Stimulated activated CD4-positive, alpha-beta T cell treated with anti-CD3 and anti-CD28 coated beads, TNF-alpha, amount 100 ng/mL, for 4 hours (primary cell): ENCODE measurements around the gene CMC4.
A peak's percentile ranks its signal among the peaks of the same experiment; 100 is the strongest.

Experiments
- DNase-seq, 3 experiments: peaks; one replicate each; pipeline ENCODE4 v3.0.0-alpha.2; 2020; ENCODE audit warnings: low read depth in 3 of 3

The CMC4 gene

DNA sequence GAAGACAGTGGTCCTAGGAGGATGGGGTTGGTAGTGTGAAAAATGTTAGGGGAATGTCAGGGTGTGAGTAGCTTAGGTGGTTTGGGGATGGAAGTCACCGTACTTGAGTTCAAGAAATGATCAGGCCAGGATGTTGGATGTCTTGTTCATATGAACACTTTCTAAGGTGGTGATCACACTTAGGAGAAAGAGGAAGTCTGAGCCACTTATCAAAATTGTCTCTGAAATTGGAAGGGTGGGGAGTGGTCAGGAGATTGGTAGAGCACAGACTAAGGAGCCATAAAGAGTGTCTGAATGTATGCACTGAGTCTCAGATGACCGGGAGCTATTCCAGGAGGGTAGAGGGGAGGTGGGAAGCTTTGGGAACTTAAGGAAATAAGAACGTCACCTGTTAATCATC, 17.3 kb downstream of the CMC4 start:
- DNase-seq, result no peak

DNA sequence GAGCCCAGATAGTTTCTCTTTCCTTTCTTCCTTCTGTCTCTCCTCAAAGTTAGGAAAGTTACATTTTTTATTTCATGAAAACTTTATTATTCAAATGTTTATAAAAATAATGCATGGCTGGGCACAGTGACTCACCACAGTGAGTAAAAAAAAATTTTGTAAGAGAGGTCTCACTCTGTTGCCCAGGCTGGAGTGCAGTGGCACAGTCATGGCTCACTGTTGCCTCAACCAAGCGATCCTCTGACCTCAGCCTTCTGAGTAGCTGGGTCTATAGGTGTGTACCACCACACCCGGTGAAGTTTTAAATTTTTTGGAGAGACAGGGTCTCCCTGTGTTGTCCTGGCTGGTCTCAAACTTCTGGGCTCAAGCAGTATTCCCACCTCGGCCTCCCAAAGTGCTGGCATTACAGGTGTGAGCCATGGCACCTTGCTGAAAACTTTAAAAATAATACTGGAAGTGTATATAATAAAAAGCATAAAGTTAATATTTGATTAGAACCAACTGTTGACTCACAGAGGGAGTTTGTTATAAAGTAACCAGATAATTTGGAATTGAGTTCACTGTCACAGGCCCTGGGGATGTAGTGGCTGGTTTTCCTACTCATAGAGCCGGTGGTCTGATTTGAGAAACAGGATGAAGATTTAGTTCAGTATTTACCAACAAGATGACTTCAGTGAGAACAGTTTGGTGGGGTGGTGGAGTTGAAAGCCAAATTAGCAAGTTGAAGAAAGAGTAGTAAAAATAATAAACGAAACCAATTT, 18.0 kb downstream of the CMC4 start:
- DNase-seq, result no peak

DNA sequence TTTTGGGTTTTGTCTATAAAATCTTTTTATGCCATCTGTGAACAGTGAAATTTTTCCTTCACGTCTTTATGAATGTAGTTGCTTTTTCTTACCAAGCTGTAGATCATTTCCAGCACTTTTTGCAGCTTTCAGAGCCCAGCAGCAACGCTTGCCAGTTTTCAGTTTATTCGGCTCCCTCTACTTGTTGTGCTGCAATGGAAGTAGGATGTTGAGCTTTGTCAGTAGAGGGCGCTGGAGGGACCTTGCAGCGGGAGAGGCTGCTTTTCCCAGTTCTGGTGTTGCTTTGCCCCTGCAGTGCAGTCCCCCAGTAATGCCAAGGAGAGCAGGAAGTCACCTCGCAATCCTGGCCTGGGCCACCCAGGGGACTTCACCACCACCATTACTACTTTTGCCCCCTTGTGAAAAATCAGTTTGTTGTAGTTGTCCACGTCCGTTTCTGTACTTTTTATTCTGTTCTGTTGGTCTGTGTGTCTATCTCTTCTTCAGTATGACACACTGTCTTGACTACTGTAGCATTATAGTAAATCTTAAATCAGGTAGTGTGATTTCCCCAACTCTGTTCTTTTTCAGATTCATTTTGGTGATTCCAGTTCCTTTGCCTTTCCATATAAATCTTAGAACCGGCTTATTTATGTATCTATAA, 21.8 kb downstream of the CMC4 start:
- no peak for DNase-seq

DNA sequence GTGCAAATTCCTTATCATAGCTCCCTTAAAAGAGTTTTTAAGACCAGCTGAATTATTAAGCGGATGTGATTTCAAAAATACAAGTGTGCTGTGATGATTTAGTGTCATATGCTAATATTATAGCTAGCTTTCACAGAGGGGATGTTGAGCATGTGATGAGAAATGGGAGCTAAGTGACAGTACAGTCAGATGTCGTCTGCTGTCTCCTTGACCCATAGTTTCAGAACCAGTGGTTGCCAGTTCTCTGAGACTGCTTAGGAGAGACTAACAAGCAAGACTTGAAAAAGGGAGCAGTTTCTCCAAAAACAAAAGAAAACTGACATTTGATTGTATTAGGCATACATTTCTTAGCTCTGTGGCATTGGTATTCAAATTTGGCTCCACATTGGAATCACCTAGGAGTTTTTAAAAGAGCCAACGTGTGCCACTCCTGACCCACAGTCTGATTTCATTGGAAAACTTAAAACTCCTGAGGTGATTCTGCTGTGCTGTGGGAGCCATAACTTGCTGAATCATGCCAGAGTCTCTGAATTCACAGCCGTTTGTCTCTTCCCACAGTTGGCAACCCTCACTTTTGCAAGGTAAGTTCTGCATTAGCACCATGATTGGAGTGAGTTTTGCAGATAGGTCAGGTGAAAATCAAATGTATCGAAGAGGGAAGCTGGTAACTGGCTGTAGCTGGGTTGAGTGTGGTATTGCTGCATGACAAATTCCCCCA, 24.0 kb downstream of the CMC4 start:
- no peak for DNase-seq

DNA sequence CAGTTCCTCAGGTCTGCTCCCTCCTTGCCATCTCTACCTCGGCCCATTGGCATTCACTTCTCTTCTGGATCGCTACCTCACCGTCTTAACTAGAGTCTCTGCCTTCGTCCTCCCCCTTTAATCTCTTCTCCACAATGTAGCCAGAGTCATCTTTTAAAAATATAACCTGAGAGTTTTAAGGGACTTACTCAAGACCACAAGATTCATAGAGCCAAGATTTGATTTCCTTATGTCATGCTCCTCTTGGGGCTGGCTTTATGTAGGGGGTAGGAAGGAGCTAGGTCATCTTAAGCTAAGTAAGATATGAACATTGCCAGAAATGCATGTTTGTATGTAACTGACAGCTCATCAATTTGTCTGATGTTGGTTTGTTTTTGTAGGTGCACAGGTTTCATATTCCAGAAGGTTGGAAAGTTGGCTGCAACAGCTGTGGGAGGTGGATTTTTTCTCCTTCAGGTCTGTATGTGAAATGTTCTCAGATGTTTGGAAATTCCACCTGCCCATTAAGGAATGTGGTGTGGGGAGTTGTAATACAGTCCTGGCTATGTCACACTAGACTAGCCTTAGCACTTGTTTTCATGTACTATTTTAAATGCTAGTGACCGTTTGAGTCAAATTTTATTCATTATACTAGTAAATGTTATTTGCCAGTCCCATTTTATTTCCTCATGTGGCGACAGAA, 24.7 kb downstream of the CMC4 start:
- DNase-seq, result no peak

DNA sequence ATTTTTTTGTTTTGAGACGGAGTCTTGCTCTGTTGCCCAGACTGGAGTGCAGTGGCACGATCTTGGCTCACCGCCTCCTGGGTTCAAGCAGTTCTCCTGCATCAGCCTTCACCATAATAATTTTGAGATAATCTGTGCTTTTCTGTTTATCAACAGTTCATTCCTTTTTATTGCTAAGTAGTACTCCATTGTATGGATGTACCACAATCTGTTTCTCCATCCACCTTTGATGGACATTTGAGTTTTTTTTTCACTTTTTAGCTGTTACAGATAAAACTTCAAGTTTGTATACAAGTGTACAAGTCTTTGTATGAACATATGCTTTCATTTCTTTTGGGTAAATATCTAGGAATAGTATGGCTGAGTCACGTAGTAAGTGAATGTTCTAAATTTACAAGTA, 35.2 kb downstream of the CMC4 start:
- DNase-seq, result no peak

DNA sequence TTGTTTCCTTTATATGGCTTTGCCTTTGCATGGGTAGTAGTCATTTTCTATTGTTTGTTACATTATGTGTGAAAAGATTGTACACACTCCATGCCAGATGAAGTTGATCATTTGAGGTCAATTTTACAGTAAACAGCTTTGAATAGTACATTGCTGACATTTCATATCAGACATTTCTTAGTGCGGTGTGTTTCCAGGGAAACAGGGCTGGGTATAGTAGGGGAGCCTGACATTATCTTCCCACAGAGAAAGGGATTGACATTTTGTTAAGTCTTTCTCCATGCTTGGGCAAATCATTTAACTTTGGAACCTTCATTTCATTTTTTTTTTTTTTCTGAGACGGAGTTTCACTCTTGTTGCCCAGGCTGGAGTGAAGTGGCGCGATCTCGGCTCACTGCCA, 39.3 kb downstream of the CMC4 start:
- DNase-seq, result no peak

DNA sequence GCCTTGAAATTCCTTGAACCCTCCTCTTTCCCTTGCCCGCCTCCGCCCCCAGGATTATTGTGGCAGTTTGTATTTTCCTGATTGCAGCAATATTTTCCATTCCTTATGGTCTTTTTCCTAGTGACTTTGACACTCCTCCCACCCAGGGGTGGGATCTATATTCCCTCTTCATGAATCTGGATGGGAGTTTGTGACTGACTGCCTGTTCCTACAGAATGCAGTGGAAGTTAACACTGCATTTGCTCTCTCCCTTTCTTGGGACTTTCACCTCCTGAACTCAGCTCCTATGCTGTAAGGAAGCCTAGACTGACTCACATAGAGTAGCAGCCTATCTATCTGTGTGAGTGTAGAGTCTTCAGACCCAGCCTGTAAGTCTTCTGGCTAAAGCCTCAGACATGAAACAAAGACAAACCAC, 42.1 kb downstream of the CMC4 start:
- no peak for DNase-seq

DNA sequence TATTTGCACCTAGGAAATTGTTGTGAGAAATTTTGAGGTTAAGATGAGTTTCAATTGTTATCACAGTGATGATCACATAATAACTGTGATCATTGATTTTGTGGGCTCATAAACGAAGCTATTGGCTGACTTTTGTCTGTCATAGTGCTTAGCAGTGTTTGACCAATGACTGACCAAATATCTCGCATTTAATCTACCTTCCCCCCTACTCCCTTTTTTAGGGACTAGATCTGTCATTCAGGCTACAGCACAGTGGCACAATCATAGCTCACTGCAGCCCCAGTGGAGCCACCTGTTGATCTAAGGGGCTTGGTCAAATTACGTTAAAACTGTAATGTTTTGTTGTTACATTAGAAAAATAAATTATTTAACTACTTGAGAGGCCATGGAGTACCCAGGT, 42.8 kb downstream of the CMC4 start:
- DNase-seq, result no peak

DNA sequence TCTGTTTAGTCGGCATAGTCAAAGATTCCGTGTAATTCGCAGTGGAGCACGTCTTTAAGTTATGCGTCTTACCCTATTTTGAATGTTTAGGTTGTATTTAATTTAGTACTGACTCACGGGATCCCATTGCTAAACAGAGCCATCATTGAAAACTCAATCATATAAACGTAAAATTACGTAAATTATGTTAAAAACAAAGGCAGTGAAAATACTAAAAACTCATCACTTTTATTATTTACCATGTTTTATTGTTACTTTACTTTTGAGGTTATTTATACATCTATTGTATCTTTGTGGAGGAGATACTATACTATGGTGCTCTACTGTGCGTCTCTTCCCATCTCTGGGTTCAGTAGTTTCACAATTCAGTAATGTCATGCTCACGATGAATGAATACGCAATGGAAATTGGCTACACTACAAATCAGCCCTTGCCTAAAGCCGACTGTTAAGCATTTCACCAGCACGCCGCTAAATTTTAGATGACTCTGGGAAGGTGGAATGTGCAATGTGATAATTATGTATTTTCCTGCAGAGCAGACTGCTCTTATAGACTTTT, 43.3 kb downstream of the CMC4 start:
- no peak for DNase-seq

DNA sequence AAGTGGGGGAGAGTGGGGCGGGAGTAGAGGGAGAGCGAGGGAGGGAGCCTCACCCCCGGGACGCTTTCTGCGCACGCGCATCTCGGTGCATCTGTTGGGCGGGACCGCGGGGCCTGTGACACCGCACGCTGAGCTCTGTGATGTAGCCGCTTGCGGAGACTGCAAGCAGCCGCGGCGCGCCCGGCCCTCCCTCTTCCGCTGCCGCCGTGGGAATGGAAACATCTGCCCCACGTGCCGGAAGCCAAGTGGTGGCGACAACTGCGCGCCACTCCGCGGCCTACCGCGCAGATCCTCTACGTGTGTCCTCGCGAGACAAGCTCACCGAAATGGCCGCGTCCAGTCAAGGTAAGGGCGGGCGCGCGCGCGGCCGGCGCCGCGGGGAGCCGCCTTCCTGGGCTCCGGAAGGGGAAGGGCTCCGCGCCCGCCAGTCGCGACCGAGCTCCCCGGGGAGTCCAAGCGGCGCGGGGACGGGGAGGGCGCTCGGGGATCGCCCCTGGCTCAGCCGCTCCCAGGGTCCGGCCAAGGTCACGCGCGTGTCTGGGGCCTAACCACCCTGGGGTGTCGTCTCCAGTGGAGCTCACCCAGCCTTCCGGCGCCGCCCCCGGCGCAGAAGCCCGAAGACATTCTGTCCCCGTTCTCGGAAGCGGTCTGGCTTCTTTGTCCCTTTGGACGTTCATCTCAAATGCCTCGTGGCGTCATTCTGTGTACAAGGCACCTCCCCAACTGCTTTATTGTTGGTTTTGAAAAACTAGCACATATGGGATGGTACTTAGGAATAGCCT, 44.0 kb downstream of the CMC4 start, which contains the start of gene FUNDC2:
TSS of gene FUNDC2 (plus strand) at position 118 of the 782 bp plus-strand sequence. CDS start at position 213, 95 bp downstream.
- peak; percentile 75 to 89 (median 88) for DNase-seq

DNA sequence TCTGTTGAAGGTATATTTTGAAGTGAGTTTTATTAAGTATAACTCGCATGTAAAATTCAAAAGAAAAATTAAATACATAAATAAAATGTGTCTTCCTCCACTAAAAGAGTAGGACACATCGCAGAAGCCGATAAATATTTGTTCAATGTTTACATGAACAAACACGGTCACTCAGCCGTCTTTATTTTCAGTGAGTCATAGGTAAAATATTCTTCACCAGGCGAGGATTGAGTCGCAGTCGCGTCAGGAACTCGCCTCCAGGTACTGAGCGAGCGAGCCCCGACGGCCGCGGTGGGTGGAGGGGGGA, 44.6 kb downstream of the CMC4 start:
- no peak for DNase-seq

DNA sequence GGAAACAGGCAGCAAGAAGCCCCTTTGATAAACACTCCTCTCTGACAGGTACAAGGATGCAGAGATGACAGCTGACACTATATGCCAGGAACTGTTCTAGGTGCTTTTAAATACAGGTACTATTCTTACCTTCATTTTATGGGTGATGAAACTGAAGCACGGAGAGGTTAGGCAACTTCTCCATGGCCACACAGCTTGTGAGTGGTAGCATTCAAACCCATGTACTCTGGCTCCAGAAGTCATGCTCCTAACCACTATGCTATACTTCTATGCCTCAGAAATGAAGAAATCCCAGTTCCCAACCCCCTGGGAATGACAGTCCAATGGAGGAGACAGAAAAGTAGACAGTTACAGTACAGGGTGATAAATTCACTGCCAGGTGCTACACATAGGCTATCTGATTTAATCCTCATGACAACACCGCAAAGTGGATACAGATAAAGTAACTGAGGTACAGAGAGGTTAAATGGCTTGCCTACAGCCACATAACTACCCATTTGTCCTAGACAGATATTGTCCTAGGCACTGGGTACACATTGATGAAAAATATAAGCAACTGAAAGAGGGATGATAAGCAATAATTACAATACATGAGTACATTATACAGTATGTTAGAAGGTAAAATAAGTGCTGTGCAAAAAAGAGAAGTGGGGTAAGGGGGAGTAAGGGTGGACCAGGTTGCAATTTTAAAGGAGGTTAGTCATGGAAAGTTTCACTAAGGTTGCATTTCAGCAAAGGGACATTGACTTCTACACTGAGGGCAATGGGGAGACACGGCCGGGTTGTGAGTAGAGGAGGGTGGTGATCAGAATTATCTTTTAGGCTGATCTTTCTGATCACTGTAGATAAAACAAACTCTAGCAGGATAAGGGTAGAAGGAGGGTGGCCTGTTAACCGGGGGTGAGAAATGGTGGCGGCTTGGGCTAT, 46.8 kb downstream of the CMC4 start:
- DNase-seq, result no peak

DNA sequence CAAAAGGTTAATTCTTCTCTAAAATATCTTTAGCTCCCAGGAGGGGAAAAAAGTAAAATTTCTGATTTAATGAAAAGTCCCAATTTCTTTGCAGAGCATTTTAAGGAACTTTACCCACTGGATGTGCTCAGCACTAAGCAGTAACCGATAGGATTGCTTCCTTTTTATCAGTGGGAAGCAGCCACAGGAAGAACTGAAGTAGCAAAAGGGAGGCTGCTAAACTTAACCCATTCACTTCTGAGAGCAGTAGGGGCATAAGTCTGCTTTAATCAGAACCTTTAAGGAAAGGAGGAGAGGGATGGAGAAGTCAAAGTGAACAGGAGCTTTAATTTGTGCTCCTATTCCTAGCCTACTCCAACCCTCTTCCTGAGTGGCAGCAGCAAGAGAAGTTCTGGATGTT, 48.4 kb downstream of the CMC4 start, which contains the start of gene F8:
TSS of gene F8 (minus strand) at position 139 of the 400 bp plus-strand sequence. CDS start 171 bp downstream, outside the sequence.
- no peak for DNase-seq

DNA sequence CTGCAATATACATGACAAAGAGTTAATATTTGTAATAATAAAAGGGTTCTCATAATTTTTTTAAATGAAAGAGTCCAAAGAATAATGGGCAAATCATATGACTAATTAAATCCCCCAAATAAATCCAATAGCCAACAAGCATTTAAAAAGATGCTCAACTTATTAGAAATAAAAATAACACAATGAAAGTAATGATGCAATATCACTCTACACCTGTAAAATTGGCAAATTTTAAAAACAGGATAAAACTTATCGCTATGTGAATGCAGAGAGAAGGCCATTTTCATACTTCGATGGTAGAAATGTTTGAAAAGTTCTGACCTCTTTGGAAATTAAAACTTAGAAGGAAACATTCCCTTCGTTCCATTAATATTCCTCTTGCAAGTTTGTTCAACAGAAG, 50.3 kb downstream of the CMC4 start:
- no peak for DNase-seq
